GM19238 (cell line): ENCODE data around the gene CCDC121.
A peak's percentile ranks its signal among the peaks of the same experiment; 100 is the strongest.

Experiments
- DNase-seq: peaks from one replicate; pipeline ENCODE4 v3.0.0; 2011; ENCODE audit warnings: low spot score; ENCODE audit not compliant: insufficient read length

The CCDC121 gene

GRCh38 chr2:27628767-27629709 lies at the start of gene CCDC121, which contains the start of gene GPN1:
Gene CCDC121 (minus strand): TSS chr2:27629012. CDS start chr2:27627799, 1,213 bp downstream.
Gene GPN1 (plus strand): TSS chr2:27629050. CDS start chr2:27629059, 9 bp downstream.
- DNase-seq: peak; percentile 85

DNA sequence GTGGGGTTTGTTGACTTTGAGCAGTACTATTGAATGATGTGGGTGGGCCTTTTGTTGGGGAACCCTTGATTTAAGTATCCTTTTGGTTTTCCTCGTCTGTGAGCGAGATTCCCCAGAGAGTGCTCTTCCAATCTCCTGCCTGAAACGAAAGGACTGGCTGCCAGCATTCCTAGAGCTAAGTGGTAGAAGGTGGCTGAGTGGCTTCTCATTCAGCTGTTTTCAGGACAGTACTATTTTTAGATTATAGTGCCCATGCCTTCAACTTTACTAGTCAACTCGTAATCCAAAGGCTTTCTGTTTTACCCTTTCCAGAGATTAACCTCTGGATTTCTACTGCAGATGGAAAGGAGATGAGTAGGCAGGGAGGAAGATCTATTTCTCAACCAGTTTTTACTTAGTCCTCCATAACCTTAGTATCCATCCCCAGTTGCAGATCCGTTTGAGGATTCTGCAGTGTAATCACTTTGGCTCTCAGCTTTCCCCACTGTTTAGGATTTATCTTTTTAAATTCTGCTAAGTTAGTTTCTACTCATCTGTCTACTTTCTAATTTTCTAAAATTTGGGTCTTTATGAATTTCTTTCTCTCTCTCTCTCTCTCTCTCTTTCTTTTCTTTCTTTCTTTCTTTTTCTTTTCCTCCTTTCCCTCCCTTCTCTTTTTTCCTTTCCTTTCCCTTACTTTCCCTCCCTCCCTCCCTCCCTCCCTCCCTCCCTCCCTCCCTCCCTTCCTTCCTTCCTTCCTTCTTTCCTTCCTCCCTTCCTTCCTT lies 44.1 kb upstream of the CCDC121 start:
- DNase-seq: no peak

GRCh38 chr2:27671235-27671634 lies 42.4 kb upstream of the CCDC121 start:
- DNase-seq: no peak

GRCh38 chr2:27667446-27667845 lies 38.6 kb upstream of the CCDC121 start:
- DNase-seq: no peak

DNA sequence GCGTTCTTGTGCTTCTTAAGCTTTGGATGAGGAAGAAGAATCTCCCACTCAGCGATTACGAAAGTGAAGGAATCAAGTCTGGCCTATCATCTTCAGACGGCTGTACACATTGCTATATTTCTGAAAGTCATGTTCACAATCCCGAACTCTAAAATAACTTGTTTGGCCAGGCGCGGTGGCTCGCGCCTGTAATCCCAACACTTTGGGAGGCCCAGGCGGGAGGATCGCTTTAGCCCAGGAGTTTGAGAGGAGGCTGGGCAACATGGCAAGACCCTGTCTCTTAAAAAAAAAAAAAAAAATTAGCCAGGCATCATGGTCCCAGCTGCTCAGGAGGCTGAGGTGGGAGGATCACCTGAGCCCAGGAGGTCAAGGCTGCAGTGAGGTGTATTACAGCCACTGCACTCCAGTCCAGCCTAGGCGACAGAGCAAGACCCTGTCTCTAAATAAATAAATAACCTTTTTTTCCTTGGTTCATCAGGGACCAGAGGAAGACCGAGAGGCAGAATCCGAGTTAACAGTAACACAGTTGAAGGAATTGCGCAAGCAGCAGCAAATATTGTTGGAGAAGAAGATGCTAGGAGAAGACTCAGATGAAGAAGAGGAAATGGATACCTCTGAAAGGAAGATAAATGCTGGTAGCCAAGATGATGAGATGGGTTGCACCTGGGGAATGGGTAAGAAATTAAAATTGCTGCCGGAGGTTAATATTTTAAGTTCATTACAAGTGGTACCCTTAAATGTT lies 36.0 kb upstream of the CCDC121 start:
- no peak for DNase-seq

DNA sequence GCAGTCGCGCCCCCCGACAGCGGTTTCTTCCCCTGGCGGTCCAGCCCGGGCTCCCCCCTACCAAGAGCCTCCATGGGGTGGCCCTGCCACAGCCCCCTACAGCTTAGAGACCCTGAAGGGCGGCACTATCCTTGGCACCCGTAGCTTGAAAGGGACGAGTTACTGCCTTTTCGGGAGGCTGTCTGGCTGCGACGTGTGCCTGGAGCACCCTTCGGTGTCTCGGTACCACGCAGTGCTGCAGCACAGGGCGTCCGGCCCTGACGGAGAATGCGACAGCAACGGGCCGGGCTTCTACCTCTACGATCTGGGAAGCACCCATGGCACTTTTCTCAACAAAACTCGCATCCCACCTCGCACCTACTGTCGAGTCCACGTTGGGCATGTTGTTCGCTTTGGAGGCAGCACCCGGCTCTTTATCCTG lies 35.4 kb upstream of the CCDC121 start:
- DNase-seq: no peak

DNA sequence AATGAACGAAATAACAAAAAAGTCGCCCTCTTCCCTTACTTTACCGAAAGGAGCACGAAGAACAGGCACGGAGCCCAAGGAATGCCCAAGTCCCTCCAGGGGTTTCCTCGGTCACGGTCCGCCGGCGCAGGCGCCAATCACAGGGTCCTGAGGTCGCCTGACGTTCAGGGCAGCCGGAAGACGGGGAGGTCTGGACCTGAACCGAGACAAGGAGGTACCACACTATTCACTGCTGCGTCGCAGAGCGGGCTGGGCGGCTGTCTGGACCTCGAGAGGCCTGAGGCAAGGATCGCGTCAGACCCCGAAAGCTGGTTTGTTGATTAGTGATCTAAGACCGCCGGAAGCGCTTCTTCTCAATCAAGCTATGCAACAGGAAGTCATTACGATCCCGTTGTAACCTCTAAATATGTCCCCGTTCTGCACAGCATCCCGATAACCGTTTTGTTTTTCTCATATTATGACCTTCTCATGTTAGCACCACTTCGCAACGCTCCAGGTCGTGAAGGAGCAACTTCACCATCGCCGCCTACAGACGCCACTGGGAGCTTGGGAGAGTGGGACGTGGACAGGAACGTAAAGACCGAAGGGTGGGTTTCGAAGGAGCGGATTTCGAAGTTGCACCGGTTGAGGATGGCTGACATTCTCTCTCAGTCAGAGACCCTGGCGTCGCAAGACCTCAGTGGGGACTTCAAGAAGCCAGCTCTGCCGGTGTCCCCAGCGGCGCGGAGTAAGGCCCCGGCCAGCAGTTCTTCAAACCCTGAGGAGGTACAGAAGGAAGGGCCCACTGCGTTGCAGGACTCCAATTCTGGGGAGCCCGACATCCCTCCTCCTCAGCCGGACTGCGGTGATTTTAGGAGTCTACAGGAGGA lies 34.7 kb upstream of the CCDC121 start, which contains the start of the genes SLC4A1AP and SUPT7L:
Gene SLC4A1AP, plus strand, starts transcription at position 605 of the 869 bp plus-strand sequence. Its CDS starts 26 bp downstream, at position 631.
Gene SUPT7L, minus strand, starts transcription at position 330 of the 869 bp plus-strand sequence. CDS start 1,422 bp downstream, outside the sequence.
- peak; percentile 63 for DNase-seq

GRCh38 chr2:27661371-27661770 lies 32.6 kb upstream of the CCDC121 start:
- DNase-seq: no peak

DNA sequence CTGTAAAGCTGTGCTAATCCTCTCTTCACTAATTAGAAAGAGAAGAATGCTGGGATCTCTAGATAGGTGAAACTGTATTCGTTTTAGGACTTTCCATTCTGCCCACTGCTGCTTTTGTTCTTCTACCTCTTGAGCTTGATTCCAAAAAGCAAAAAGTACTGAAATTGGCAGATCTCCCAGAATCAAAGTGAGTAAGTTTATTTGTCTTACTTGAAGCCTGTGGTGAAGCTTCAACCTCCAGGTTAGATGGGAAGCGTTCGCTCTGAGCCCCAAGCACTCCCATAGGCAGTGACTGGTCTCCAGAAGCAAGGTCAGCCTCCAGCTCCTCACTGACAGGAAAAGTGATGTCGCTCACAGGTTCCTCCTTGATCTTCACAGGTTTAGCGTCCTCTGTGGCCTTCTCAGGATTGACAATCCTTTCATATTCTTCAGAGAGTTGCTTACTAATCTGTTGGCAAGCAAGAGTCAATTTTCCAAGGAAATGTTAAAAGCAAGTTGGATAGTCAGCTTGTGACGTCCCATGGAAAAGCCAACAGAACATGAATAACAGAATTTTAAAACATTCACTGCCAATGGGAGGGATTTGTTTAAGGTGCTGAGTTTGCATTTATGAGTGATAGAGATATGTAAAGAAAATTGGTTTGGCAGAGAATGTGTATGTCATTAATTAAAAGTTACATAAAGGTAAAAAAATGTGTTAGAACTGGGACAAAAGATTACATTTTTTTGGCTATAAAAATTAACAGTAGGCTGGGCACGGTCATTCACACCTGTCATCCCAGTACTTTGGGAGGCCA lies 26.5 kb upstream of the CCDC121 start:
- DNase-seq: no peak

DNA sequence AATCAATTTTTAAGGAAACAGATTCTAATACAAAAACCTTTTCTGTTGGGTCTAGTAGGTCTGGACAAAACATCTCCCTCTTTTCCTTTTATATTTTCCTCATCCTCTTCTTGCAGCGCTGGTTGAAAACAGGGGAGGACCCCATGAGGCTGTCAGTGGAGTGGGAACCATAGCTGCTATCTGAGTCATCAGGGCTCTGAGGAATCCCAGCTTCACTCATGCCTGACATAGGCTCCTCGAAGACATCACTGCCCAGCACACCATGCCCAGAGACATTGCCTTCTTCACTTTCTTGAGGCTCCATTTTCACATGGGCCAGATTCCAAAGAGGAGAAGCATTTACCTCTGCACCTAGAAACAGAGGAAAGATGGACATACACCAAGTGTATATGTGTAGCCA lies 24.6 kb upstream of the CCDC121 start:
- DNase-seq: no peak

DNA sequence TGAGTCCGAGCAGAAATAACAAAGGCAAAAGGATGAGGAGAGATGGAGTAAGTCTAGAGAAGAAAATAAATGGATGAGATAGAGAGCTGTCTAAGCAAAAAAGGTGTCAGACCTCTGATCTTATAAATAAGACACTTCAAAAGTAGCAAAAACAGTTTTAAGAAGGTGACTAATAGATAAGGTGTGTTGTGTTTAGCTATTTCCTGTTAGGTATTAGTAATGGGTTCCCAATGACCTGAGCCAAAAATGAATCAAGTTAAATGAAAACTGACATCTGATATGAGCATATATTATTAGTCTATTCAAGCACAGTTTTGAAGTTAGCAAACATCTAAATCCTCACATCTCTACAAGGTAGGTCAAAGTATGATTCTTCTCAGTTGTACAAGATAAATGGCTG lies 24.0 kb upstream of the CCDC121 start:
- DNase-seq: no peak

DNA sequence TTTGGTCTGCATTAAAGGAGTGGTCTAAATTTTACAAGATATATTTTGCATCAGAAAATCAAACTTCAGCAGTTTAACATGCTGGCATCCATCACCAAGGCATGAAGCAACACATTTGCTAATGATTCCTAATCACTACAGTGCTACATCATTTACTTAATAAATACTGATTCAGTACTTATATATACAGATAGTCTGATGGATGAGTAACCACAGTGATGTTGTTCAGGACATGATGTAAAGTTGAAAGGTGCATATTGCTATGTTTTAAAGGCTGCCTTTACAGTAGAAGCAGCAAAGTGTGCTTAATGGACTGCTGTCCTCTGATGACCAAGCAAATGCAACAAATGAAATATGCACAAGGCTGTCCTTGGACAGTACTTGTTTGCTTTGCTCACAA lies 23.5 kb upstream of the CCDC121 start:
- DNase-seq: no peak

- DNase-seq: no peak
Observed at GRCh38 chr2:27651056-27651455, 22.2 kb upstream of the CCDC121 start.

GRCh38 chr2:27647737-27648136 lies 18.9 kb upstream of the CCDC121 start:
- no peak for DNase-seq

GRCh38 chr2:27647289-27647688 lies 18.5 kb upstream of the CCDC121 start:
- no peak for DNase-seq

GRCh38 chr2:27645197-27645596 lies 16.4 kb upstream of the CCDC121 start:
- DNase-seq: no peak

- DNase-seq: no peak
Observed at GRCh38 chr2:27640722-27641245, 12.0 kb upstream of the CCDC121 start.

DNA sequence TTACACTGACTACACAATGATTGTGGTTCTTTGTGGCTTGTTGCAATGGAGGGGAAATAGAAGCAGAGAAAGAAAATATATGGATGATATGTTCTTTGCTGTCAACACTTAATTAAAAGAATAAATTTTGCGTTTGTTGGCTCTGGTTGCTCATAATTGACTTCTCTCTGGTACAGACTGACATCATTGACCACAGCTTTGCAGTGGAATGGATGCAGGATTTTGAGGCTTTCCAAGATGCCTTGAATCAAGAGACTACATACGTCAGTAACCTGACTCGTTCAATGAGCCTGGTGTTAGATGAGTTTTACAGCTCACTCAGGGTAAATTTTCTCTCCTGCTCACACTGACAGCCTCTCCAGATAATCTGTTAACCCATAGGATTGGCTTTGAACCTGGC lies 9.9 kb upstream of the CCDC121 start:
- DNase-seq: no peak

DNA sequence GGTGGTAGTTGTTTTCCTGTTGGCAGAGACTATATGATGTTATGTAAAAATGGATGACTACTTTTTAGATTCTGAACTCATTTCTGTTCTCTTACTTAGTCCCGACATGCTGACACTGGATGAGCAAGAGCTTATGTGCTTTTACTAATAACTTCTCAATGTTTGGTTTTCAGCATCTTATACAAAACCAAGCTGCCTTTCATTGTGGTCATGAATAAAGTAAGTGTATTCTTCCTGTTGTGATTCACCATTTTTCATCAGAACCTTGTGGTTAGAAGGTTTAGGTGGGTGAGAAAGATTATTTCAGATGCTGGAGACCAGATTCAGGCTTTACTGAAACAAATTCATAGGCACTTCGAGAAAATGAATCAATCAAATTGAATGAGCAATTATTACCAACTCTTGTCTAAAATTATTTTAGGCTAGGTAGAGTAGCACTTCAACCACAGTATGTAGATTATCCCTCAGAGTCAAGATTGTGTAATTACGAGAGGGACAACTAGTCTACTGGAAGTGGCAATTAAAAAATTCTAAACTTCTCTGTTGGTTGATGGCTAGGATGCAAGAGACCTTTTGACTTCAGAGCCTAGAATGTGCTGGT lies 9.3 kb upstream of the CCDC121 start:
- DNase-seq: no peak
